ENCODE data around the gene HSFX4.

DNA sequence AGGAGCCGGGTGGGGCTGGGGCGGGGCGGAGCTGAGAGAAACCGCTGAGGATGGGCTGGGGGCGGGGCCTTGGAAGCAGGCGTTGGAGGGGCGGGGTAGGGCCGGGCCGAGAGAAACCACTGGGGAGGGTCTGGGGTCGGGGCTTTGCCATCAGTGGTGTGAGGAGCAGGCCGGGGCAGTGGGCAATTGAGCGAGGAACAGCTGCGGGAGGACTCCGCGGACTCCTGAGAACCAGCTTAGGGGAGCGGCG is 10.2 kb downstream of the HSFX4 start:
- TF ChIP-seq POLR2AphosphoS5 (IDR thresholded peaks at IDR 0.05; ENCODE audit: borderline replicate concordance, low read depth, low read length) = no peak
- no peak for TF ChIP-seq EZH2 (IDR thresholded peaks at IDR 0.05)
- no peak for TF ChIP-seq FOXP2 (optimal IDR thresholded peaks at IDR 0.05; ENCODE audit: control extremely low read depth, extremely low read length, insufficient read depth)

Data from SK-N-MC (cell line).